Chondrocyte (in vitro differentiated cells): ENCODE data around the gene ATP9A. TPM values are rescaled to one million over a fixed set of nuclear protein-coding genes. Genes with fewer than 3 reads are reported as not detected.

ENCODE experiments used
- DNase-seq: peaks from one replicate; pipeline ENCODE4 v3.0.0; 2021; ENCODE audit warnings: mixed read lengths, low spot score
- H3K27ac Mint-ChIP-seq: one replicate; pipeline ENCODE4 v1.8.0; 2021; ENCODE audit warnings: mild to moderate bottlenecking, moderate library complexity, mixed read lengths; ENCODE audit not compliant: unreplicated experiment
- H3K27me3 Mint-ChIP-seq: 2 replicates; pipeline ENCODE4 v1.8.0; 2021; ENCODE audit warnings: low read depth, mixed read lengths
- H3K36me3 Mint-ChIP-seq: 2 replicates; pipeline ENCODE4 v1.8.0; 2021; ENCODE audit warnings: low read depth, mixed read lengths
- H3K4me1 Mint-ChIP-seq: 2 replicates; pipeline ENCODE4 v1.8.0; 2021; ENCODE audit warnings: low read depth, mild to moderate bottlenecking, mixed read lengths
- H3K4me3 Mint-ChIP-seq: one replicate; pipeline ENCODE4 v1.8.0; 2021; ENCODE audit warnings: mild to moderate bottlenecking, moderate library complexity, mixed read lengths; ENCODE audit not compliant: unreplicated experiment
- H3K9me3 Mint-ChIP-seq: 2 replicates; pipeline ENCODE4 v1.8.0; 2021; ENCODE audit warnings: low read depth, mixed read lengths
- total RNA-seq: library from RNA; stranded (reverse); gene quantifications from 3 replicates; pipeline ENCODE4 v1.2.1, GENCODE V29; 2021
- TF ChIP-seq, protein P1 (sequence below): fragments of 200-600 bp; sonication (generic); IDR thresholded peaks from 2 replicates; pipeline ENCODE4 v1.5.0; 2021; ENCODE audit warnings: antibody characterized with exemption, mild to moderate bottlenecking, moderate library complexity

The ATP9A gene
- total RNA-seq, 1 donor from 2014 or later = 43.1 TPM

DNA sequence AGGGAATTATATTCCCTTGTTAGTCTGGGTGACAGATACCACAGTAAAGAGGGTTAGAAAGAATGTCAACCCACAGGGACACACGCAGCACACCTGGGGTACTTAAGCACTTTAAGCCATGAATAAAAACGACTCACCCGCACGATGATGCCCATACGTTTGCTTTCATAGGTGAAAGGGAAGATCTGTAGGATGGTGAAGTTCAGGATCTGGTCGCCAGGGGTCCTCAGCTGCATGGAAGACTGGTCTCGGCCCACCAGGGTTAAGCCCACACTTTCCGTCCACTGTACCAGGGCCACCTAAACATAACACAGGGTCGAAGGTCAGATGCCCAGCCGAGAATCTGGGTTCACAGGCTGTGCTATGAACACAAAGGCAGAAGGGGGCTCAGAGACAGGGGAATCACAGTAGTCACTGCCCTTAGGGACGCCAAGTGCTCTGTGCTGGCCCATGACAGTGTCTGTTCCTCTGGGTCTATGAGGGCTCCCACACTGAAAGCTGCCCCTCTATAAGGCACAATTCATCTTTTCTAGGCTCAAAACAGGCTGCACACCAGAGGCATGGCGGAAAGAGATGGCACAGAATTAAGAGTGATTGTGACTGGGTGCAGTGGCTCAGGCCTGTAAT is 128.9 kb downstream of the ATP9A start:
- Mint-ChIP-seq H3K27ac (no peak overlapping the region), H3K4me3 (no peak overlapping the region), H3K27me3 (no peaks in the 10 kb centered on the region), H3K36me3 (peaks cover 3% of the 10 kb centered on the region), H3K4me1 (peaks cover 5% of the 10 kb centered on the region), H3K9me3 (no peaks in the 10 kb centered on the region)
- TF ChIP-seq, protein P1, sequence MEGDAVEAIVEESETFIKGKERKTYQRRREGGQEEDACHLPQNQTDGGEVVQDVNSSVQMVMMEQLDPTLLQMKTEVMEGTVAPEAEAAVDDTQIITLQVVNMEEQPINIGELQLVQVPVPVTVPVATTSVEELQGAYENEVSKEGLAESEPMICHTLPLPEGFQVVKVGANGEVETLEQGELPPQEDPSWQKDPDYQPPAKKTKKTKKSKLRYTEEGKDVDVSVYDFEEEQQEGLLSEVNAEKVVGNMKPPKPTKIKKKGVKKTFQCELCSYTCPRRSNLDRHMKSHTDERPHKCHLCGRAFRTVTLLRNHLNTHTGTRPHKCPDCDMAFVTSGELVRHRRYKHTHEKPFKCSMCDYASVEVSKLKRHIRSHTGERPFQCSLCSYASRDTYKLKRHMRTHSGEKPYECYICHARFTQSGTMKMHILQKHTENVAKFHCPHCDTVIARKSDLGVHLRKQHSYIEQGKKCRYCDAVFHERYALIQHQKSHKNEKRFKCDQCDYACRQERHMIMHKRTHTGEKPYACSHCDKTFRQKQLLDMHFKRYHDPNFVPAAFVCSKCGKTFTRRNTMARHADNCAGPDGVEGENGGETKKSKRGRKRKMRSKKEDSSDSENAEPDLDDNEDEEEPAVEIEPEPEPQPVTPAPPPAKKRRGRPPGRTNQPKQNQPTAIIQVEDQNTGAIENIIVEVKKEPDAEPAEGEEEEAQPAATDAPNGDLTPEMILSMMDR = peak; percentile 97
- DNase-seq = no peak

DNA sequence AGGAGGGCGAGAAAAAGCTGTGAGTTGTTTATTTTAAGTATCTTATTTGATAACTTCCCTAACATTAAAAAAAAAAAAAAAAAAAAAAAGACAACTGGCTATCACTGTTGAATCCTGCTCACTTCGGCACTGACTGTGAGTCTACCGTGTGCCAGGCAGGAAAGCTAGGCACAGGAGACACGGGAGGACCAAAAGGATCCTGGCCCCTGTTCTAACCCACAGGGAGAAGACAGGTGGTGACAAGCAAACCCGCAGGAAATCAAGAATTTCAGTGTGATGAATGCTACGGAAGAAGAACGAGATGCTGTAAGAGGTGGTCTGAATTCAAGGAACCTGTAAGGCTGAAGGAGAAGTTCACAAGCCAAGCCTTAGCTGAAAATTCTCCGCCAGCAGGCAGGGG is 130.9 kb downstream of the ATP9A start:
- Mint-ChIP-seq H3K9me3 (no peaks in the 10 kb centered on the region), H3K36me3 (peaks cover 2% of the 10 kb centered on the region), H3K4me3 (no peak overlapping the region), H3K27me3 (no peaks in the 10 kb centered on the region), H3K4me1 (peaks cover 5% of the 10 kb centered on the region), H3K27ac (no peak overlapping the region)
- TF ChIP-seq, protein P1 = no peak
- no peak for DNase-seq

DNA sequence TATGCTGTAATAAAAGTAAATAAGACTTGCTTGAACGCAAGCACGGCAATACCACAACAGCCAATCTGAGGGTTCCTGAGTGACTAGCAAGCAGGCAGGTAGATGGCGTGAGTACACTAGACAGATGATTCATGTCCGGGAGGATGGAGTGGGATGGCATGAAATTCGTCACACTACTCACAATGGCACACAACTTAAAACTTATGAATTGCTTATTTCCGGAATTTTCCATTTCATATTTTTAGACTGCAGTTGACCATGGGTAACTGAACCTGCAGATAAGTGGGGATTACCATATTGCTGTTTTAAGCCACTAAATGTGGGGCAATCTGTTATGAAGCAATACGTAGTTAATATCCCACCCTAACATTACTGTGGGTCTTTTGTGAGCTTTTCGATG is 132.1 kb downstream of the ATP9A start:
- TF ChIP-seq, protein P1 = no peak
- H3K27ac Mint-ChIP-seq = no peak overlapping the region
- H3K9me3 Mint-ChIP-seq = no peaks in the 10 kb centered on the region
- H3K36me3 Mint-ChIP-seq = peaks cover 2% of the 10 kb centered on the region
- H3K27me3 Mint-ChIP-seq = no peaks in the 10 kb centered on the region
- DNase-seq = no peak
- H3K4me1 Mint-ChIP-seq = peaks cover 14% of the 10 kb centered on the region
- H3K4me3 Mint-ChIP-seq = no peak overlapping the region

DNA sequence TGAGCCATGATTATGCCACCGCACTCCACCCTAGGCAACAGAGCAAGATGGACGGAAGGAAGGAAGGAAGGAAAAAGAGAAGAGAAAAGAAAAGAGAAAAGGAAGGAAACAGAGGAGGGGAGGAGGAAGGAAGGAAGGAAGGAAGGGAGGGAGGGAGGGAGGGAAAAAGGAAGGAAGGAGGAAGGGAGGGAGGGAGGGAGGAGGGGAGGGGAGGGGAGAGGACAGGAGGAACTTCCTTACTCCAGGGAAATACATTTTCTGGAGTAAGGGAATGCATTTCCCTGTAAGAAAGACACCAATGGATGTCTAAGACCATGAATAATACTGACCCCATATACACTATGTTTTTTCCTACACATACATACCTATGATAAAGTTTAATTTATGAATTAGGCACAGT is 132.5 kb downstream of the ATP9A start:
- H3K27ac Mint-ChIP-seq = no peak overlapping the region
- H3K4me3 Mint-ChIP-seq = no peak overlapping the region
- H3K36me3 Mint-ChIP-seq = peaks cover 2% of the 10 kb centered on the region
- TF ChIP-seq, protein P1 = no peak
- no peaks in the 10 kb centered on the region for H3K9me3 Mint-ChIP-seq
- no peak for DNase-seq
- H3K27me3 Mint-ChIP-seq = no peaks in the 10 kb centered on the region
- peaks cover 19% of the 10 kb centered on the region for H3K4me1 Mint-ChIP-seq

DNA sequence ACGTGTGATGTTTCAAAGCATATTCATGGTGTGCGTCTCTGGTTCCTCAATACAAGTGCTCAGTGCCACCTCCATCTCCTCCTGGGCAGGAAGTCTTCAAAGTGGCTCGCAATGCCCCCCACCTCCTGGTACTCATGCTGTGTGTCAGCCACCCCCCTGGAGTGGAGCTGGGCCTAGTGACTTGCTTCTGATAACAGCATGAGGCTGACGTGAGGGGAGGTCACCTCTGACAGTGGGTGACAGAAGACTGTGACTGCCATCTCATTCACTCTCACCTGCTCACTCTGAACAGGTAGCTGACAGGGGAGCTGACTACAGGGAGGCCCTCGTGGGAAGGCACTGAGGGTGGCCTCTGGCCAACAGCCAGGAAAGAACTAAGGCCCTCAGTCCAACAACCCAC is 133.3 kb downstream of the ATP9A start:
- TF ChIP-seq, protein P1 = no peak
- Mint-ChIP-seq H3K9me3 (no peaks in the 10 kb centered on the region), H3K27ac (no peak overlapping the region), H3K36me3 (peaks cover 2% of the 10 kb centered on the region), H3K4me3 (no peak overlapping the region), H3K4me1 (peaks cover 27% of the 10 kb centered on the region), H3K27me3 (no peaks in the 10 kb centered on the region)
- no peak for DNase-seq
